Stomach (tissue), 9 donors: ENCODE data around the gene LOXHD1. TPM values are rescaled to one million over a fixed set of nuclear protein-coding genes. Genes with fewer than 3 reads are reported as not detected.

ENCODE experiments used
- DNase-seq, 2 donors: peaks; one replicate each; pipeline versions ENCODE4 v3.0.0 to v3.0.0-alpha.2; 2013 to 2019
- H3K27ac ChIP-seq, 5 donors: fragments of 200-600 bp in 4 of 5; sonication (generic) in 4 of 5; one replicate each; pipeline ENCODE4 v1.5.1; 2013 to 2019; ENCODE audit warnings: mild to moderate bottlenecking in 1 of 5, moderate library complexity in 1 of 5
- H3K27me3 ChIP-seq, 3 donors: fragments of 200-600 bp; sonication (generic); one replicate each; pipeline ENCODE4 v1.5.1; 2017 to 2019; ENCODE audit warnings: mixed run types in 1 of 3
- H3K36me3 ChIP-seq, 4 donors: fragments of 200-600 bp; sonication (generic); 1 replicate in 3 of 4; 2 replicates in 1 of 4; pipeline ENCODE4 v1.5.1; 2016 to 2019
- H3K4me1 ChIP-seq, 4 donors: fragments of 200-600 bp; sonication (generic); one replicate each; pipeline ENCODE4 v1.5.1; 2016 to 2019
- H3K4me3 ChIP-seq, 4 donors: fragments of 200-600 bp; sonication (generic) in 3 of 4; one replicate each; pipeline ENCODE4 v1.5.1; 2016 to 2019; ENCODE audit warnings: mild to moderate bottlenecking in 1 of 4
- H3K9me3 ChIP-seq, 4 donors: fragments of 200-600 bp; sonication (generic); one replicate each; pipeline ENCODE4 v1.5.1; 2016 to 2019
- CTCF ChIP-seq, 7 experiments: fragments of 450-650 bp in 4 of 7; fragments of 200-600 bp in 3 of 7; sonication (generic) in 3 of 7; IDR thresholded peaks; one replicate each; pipeline ENCODE4 v1.5.1; 2016 to 2019; ENCODE audit warnings: antibody characterized with exemption in 7 of 7, control low read depth in 2 of 7, mild to moderate bottlenecking in 1 of 7
- EP300 ChIP-seq: sonication (generic); formaldehyde crosslinking; IDR thresholded peaks from one replicate; pipeline ENCODE4 v1.6.1; 2017; ENCODE audit warnings: antibody characterized with exemption
- POLR2A ChIP-seq, 4 donors: fragments of 450-650 bp; IDR thresholded peaks; one replicate each; pipeline ENCODE4 v1.6.1; 2016; ENCODE audit warnings: antibody characterized with exemption in 4 of 4, control low read depth in 2 of 4, mild to moderate bottlenecking in 1 of 4, moderate library complexity in 1 of 4
- POLR2AphosphoS5 ChIP-seq, 3 donors: sonication (generic); formaldehyde crosslinking; IDR thresholded peaks; one replicate each; pipeline ENCODE4 v1.6.1; 2016; ENCODE audit warnings: antibody characterized with exemption in 3 of 3
- whole genome bisulfite sequencing, 5 donors: extraction: QIAGEN DNeasy Blood & Tissue Kit in 3 of 5; methylation state at CpG; one replicate each; pipeline versions ENCODE4 v1.1.5 to v1.1.7; 2013 to 2018; 5-methylcytosine and 5-hydroxymethylcytosine counted together
- intact Hi-C: fragments of 100-400 bp; cut with DNase I; formaldehyde crosslinking; loops from one replicate; pipeline ENCODE4 v1.15.1; 2023; ENCODE audit warnings: low total_unique reads
- polyA plus RNA-seq, 3 donors: library from polyadenylated mRNA; stranded (reverse); fragments of 200-250 nt; gene quantifications; one replicate each; pipeline ENCODE4 v1.2.3, GENCODE V29; 2013
- total RNA-seq, 5 donors: library from RNA; depleted of rRNA; stranded (reverse); fragments of >200 nt; gene quantifications; one replicate each; pipeline versions ENCODE4 v1.1.0 to v1.2.3, GENCODE V29; 2014 to 2016
- donor health status: healthy with polysubstance abuse.
- donor health status: Bipolar disorder and iron deficiency.
- donor health status: healthy.

The LOXHD1 gene
- total and polyA plus RNA-seq, 8 donors: 0.03 to 1.3 (median 0.29) TPM; not detected in 4

- Histone ChIP-seq H3K36me3 (peaks cover 0 to 11% (median 2%) of the 10 kb centered on the region in 4 donors), H3K27ac (no peak overlapping the region), H3K9me3 (peaks cover 2 to 12% (median 7%) of the 10 kb centered on the region in 4 donors), H3K4me1 (no peaks in the 10 kb centered on the region), H3K27me3 (no peaks in the 10 kb centered on the region), H3K4me3 (no peak overlapping the region)
- WGBS, 5 donors: 76 to 86% (median 78%) methylated on average over 4 of the region's 4 CpGs
- no peak for TF ChIP-seq CTCF (IDR thresholded peaks at IDR 0.05)
- no peak for TF ChIP-seq POLR2A (IDR thresholded peaks at IDR 0.05)
- TF ChIP-seq EP300: no peak
- no peak for TF ChIP-seq POLR2AphosphoS5 (IDR thresholded peaks at IDR 0.05)
- DNase-seq: no peak
- intact Hi-C loops: no loop called here
Measured at GRCh38 chr18:46447323-46447722, 209.7 kb downstream of the LOXHD1 start.

GRCh38 chr18:46445522-46446313 is 211.3 kb downstream of the LOXHD1 start:
- Histone ChIP-seq H3K27ac (no peak overlapping the region), H3K9me3 (peaks cover 0 to 5% (median 3%) of the 10 kb centered on the region in 4 donors), H3K4me1 (no peaks in the 10 kb centered on the region), H3K36me3 (peaks cover 0 to 5% (median 1%) of the 10 kb centered on the region in 4 donors), H3K4me3 (no peak overlapping the region), H3K27me3 (no peaks in the 10 kb centered on the region)
- intact Hi-C loops: no loop called here
- TF ChIP-seq POLR2AphosphoS5 (IDR thresholded peaks at IDR 0.05) (no peak), POLR2A (IDR thresholded peaks at IDR 0.05) (no peak), EP300 (no peak), CTCF (IDR thresholded peaks at IDR 0.05) (no peak)
- 43 to 69% (median 58%) methylated on average over 3 of the region's 3 CpGs for WGBS, 5 donors
- DNase-seq: no peak

GRCh38 chr18:46439037-46439436 is 218.0 kb downstream of the LOXHD1 start:
- no peak for TF ChIP-seq POLR2AphosphoS5 (IDR thresholded peaks at IDR 0.05)
- no peak for TF ChIP-seq EP300
- TF ChIP-seq POLR2A (IDR thresholded peaks at IDR 0.05): no peak
- no peak for TF ChIP-seq CTCF (IDR thresholded peaks at IDR 0.05)
- Histone ChIP-seq H3K36me3 (no peaks in the 10 kb centered on the region), H3K9me3 (peaks cover 0 to 3% (median 0%) of the 10 kb centered on the region in 4 donors), H3K27me3 (no peaks in the 10 kb centered on the region), H3K4me3 (no peak overlapping the region), H3K27ac (no peak overlapping the region), H3K4me1 (no peaks in the 10 kb centered on the region)
- intact Hi-C loops: no loop called here
- DNase-seq: no peak
- WGBS, 5 donors: 86 to 98% (median 89%) methylated on average over 3 to 4 of the region's 4 CpGs

GRCh38 chr18:46437061-46437460 is 220.0 kb downstream of the LOXHD1 start:
- no peak overlapping the region for H3K4me3 ChIP-seq
- H3K36me3 ChIP-seq: no peaks in the 10 kb centered on the region
- no peaks in the 10 kb centered on the region for H3K4me1 ChIP-seq
- intact Hi-C loops: no loop called here
- DNase-seq: no peak
- no peak overlapping the region for H3K27ac ChIP-seq
- WGBS, 5 donors: 87 to 95% (median 94%) methylated on average over 5 of the region's 5 CpGs
- no peaks in the 10 kb centered on the region for H3K9me3 ChIP-seq
- H3K27me3 ChIP-seq: peaks cover 0 to 10% (median 0%) of the 10 kb centered on the region in 3 donors
- TF ChIP-seq POLR2A (IDR thresholded peaks at IDR 0.05) (no peak), EP300 (no peak)

GRCh38 chr18:46436621-46437020 is 220.4 kb downstream of the LOXHD1 start:
- H3K4me1 ChIP-seq: no peaks in the 10 kb centered on the region
- no peaks in the 10 kb centered on the region for H3K9me3 ChIP-seq
- no peak overlapping the region for H3K27ac ChIP-seq
- TF ChIP-seq POLR2AphosphoS5 (IDR thresholded peaks at IDR 0.05) (no peak), EP300 (no peak), CTCF (IDR thresholded peaks at IDR 0.05) (no peak), POLR2A (IDR thresholded peaks at IDR 0.05) (no peak)
- intact Hi-C loops: no loop called here
- H3K36me3 ChIP-seq: no peaks in the 10 kb centered on the region
- no peak for DNase-seq
- H3K27me3 ChIP-seq: peaks cover 0 to 10% (median 0%) of the 10 kb centered on the region in 3 donors
- WGBS, 5 donors: 57 to 70% (median 66%) methylated on average over 2 of the region's 2 CpGs
- no peak overlapping the region for H3K4me3 ChIP-seq
